ENCODE data around the gene TLR6. TPM values are rescaled to one million over a fixed set of nuclear protein-coding genes. Genes with fewer than 3 reads are reported as not detected.

TLR6 gene
- total RNA-seq, 1 experiment from 2014 or later: 7.7 TPM

DNA sequence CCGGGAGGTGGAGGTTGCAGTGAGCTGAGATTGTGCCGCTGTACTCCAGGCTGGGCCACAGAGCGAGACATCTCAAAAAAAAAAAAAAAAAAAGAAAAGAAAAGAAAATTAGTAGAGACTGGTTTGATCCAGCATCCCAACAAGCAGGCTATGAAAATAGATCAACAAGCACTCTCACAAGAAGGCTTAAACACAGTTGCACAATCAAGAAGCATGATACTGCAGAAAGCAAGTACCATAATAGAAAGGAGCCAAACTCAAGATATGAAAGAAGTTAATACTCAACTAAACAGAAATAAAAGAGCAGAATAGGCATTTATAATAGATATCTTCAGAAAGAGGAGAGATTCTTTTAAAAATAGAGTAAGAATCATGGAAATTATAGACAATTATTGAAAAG is 10.6 kb downstream of the TLR6 start:
- CTCF ChIA-PET: interaction anchor here (1.1 kb wide), 1 partner anchor 15 kb away, joined by 8 read pairs; no protein-coding TSS in a partner anchor
- no peaks in the 10 kb centered on the region for H3K27me3 Mint-ChIP-seq (ENCODE audit: insufficient read depth, unreplicated experiment)
- peaks cover 18% of the 10 kb centered on the region for H3K9me3 Mint-ChIP-seq (ENCODE audit: unreplicated experiment)
- no peak for DNase-seq (ENCODE audit: unreplicated experiment)
- H3K36me3 Mint-ChIP-seq (ENCODE audit: insufficient read depth, unreplicated experiment): peaks cover 6% of the 10 kb centered on the region
- intact Hi-C loops (cut with micrococcal nuclease): no loop called here
- POLR2A ChIA-PET: interaction anchor here (1.0 kb wide), 1 partner anchor 10 kb away, joined by 4 read pairs; no protein-coding TSS in a partner anchor
- H3K4me1 Mint-ChIP-seq (ENCODE audit: insufficient read depth, unreplicated experiment): no peaks in the 10 kb centered on the region
- BruUV-seq (replicated peaks): no TSS peak
- H3K27ac Mint-ChIP-seq (ENCODE audit: low read depth, unreplicated experiment): no peak overlapping the region
- H3K4me3 Mint-ChIP-seq (ENCODE audit: unreplicated experiment): no peak overlapping the region
- TF ChIP-seq CTCF (IDR thresholded peaks at IDR 0.05; ENCODE audit: unreplicated experiment): no peak

GRCh38 chr4:38842994-38843393 is 13.6 kb downstream of the TLR6 start:
- H3K27ac Mint-ChIP-seq (ENCODE audit: low read depth, unreplicated experiment): no peak overlapping the region
- H3K4me1 Mint-ChIP-seq (ENCODE audit: insufficient read depth, unreplicated experiment): peaks cover 6% of the 10 kb centered on the region
- DNase-seq (ENCODE audit: unreplicated experiment): no peak
- no TSS peak for BruUV-seq (replicated peaks)
- CTCF ChIA-PET: no interaction called here
- H3K27me3 Mint-ChIP-seq (ENCODE audit: insufficient read depth, unreplicated experiment): no peaks in the 10 kb centered on the region
- no peak overlapping the region for H3K4me3 Mint-ChIP-seq (ENCODE audit: unreplicated experiment)
- intact Hi-C loops (cut with micrococcal nuclease): no loop called here
- POLR2A ChIA-PET: no interaction called here
- no peaks in the 10 kb centered on the region for H3K9me3 Mint-ChIP-seq (ENCODE audit: unreplicated experiment)
- TF ChIP-seq CTCF (IDR thresholded peaks at IDR 0.05; ENCODE audit: unreplicated experiment): no peak
- H3K36me3 Mint-ChIP-seq (ENCODE audit: insufficient read depth, unreplicated experiment): peaks cover 6% of the 10 kb centered on the region

DNA sequence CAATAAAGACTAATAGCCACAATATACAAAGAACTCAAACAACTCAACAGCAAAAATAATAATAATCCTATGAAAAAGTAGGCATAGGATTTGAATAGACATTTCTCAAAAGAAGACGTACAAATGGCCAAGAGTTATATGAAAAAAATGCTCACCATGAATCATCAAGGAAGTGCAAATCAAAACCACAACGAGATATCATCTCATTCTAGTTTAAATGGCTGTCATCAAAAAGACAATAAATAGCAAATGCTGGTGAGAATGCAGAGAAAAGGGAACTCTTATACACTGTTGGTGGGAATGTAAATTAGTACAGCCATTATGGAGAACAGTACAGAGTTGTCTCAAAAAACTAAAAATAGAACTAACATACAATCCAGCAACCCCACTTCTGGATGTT is 18.8 kb downstream of the TLR6 start:
- BruUV-seq (replicated peaks): no TSS peak
- POLR2A ChIA-PET: no interaction called here
- peaks cover 6% of the 10 kb centered on the region for H3K36me3 Mint-ChIP-seq (ENCODE audit: insufficient read depth, unreplicated experiment)

GRCh38 chr4:38837334-38837733 is 19.3 kb downstream of the TLR6 start:
- peak overlapping the region; percentile 36 for H3K27ac Mint-ChIP-seq (ENCODE audit: low read depth, unreplicated experiment)
- H3K27me3 Mint-ChIP-seq (ENCODE audit: insufficient read depth, unreplicated experiment): no peaks in the 10 kb centered on the region
- no peak for DNase-seq (ENCODE audit: unreplicated experiment)
- ChIA-PET POLR2A (no interaction called here), CTCF (interaction anchor here (0.7 kb wide), 1 partner anchor 78 kb away, joined by 6 read pairs; no protein-coding TSS in a partner anchor)
- peaks cover 16% of the 10 kb centered on the region for H3K9me3 Mint-ChIP-seq (ENCODE audit: unreplicated experiment)
- intact Hi-C loops (cut with micrococcal nuclease): no loop called here
- TF ChIP-seq CTCF (IDR thresholded peaks at IDR 0.05; ENCODE audit: unreplicated experiment): no peak
- H3K4me1 Mint-ChIP-seq (ENCODE audit: insufficient read depth, unreplicated experiment): peaks cover 18% of the 10 kb centered on the region
- no TSS peak for BruUV-seq (replicated peaks)
- H3K36me3 Mint-ChIP-seq (ENCODE audit: insufficient read depth, unreplicated experiment): peaks cover 6% of the 10 kb centered on the region
- H3K4me3 Mint-ChIP-seq (ENCODE audit: unreplicated experiment): no peak overlapping the region

More for the DNA sequence above, 18.8 kb downstream of the TLR6 start:
- TF ChIP-seq CTCF (IDR thresholded peaks at IDR 0.05; ENCODE audit: unreplicated experiment): no peak
- peak; percentile 29 for DNase-seq (ENCODE audit: unreplicated experiment)
- intact Hi-C loops (cut with micrococcal nuclease): no loop called here
- H3K4me3 Mint-ChIP-seq (ENCODE audit: unreplicated experiment): no peak overlapping the region
- H3K9me3 Mint-ChIP-seq (ENCODE audit: unreplicated experiment): peaks cover 16% of the 10 kb centered on the region
- no peaks in the 10 kb centered on the region for H3K27me3 Mint-ChIP-seq (ENCODE audit: insufficient read depth, unreplicated experiment)
- peaks cover 13% of the 10 kb centered on the region for H3K4me1 Mint-ChIP-seq (ENCODE audit: insufficient read depth, unreplicated experiment)
- CTCF ChIA-PET: interaction anchor here (1.0 kb wide), 2 partner anchors 23 to 33 kb away, joined by 3 to 4 read pairs; partner anchors contain the start of gene TLR1
- peak overlapping the region; percentile 36 for H3K27ac Mint-ChIP-seq (ENCODE audit: low read depth, unreplicated experiment)

All from MCF 10A (cell line).